Astrocyte of the cerebellum (primary cell): ENCODE measurements around the gene PDK4.

Experiments used
- DNase-seq: peaks from one replicate; pipeline ENCODE4 v3.0.0-alpha.2; 2011; ENCODE audit warnings: low read depth
- H3K4me3 ChIP-seq: 2 replicates; pipeline ENCODE4 v1.5.1; 2011; ENCODE audit warnings: mild to moderate bottlenecking, low read depth, low read length, moderate library complexity
- in situ Hi-C: cut with HindIII; loops from 2 replicates; pipeline ENCODE4 v1.10.0; 2017; ENCODE audit warnings: low sequenced_read_pairs
- TF ChIP-seq, protein P1 (sequence below): IDR thresholded peaks from 2 replicates; pipeline ENCODE4 v1.5.1; 2012; ENCODE audit warnings: low read length, low read depth, moderate library complexity, mild to moderate bottlenecking; ENCODE audit errors: missing control alignments

Gene PDK4

DNA sequence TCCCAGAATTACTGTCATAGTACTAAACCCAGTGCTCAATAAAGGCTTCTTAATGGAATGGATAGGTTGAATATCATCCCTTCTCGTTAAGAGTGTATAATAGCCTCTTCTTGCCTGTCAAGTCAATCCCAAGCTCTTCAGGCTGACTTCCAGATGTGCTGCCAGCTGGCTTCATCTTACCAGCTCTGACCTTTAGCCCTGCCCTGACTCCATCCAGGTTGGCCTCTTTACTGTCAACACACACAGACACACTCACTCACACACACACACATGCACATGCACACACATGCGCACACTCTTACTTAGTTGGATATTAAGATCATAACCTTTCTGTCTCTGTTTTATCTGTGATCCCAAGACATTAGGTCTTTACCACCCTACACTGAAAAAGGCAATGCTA lies 61.5 kb downstream of the PDK4 start:
- no peak overlapping the region for H3K4me3 ChIP-seq
- no peak for DNase-seq
- TF ChIP-seq, protein P1, sequence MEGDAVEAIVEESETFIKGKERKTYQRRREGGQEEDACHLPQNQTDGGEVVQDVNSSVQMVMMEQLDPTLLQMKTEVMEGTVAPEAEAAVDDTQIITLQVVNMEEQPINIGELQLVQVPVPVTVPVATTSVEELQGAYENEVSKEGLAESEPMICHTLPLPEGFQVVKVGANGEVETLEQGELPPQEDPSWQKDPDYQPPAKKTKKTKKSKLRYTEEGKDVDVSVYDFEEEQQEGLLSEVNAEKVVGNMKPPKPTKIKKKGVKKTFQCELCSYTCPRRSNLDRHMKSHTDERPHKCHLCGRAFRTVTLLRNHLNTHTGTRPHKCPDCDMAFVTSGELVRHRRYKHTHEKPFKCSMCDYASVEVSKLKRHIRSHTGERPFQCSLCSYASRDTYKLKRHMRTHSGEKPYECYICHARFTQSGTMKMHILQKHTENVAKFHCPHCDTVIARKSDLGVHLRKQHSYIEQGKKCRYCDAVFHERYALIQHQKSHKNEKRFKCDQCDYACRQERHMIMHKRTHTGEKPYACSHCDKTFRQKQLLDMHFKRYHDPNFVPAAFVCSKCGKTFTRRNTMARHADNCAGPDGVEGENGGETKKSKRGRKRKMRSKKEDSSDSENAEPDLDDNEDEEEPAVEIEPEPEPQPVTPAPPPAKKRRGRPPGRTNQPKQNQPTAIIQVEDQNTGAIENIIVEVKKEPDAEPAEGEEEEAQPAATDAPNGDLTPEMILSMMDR, result no peak
- in situ Hi-C loops, result no loop called here
